H9 (cell line): ENCODE data around the gene RAB33B. TPM values are rescaled to one million over a fixed set of nuclear protein-coding genes. Genes with fewer than 3 reads are reported as not detected.

ENCODE experiments used
- DNase-seq: peaks from one replicate; pipeline ENCODE4 v3.0.0-alpha.2; 2017
- H2AFZ ChIP-seq: one replicate; pipeline ENCODE4 v1.6.1; 2013; ENCODE audit warnings: mild to moderate bottlenecking, low read length, control low read depth, moderate library complexity
- H2AK5ac ChIP-seq: 2 replicates; pipeline ENCODE4 v1.6.1; 2013; ENCODE audit warnings: low read length, control low read depth, mixed read lengths; ENCODE audit not compliant: insufficient read length
- H2BK120ac ChIP-seq: one replicate; pipeline ENCODE4 v1.6.1; 2013; ENCODE audit warnings: low read depth, mild to moderate bottlenecking, low read length, control low read depth, inconsistent platforms; ENCODE audit not compliant: poor library complexity, severe bottlenecking
- H2BK12ac ChIP-seq: 2 replicates; pipeline ENCODE4 v1.6.1; 2013; ENCODE audit warnings: low read length, control low read depth, mixed read lengths, low read depth; ENCODE audit not compliant: insufficient read length
- H2BK15ac ChIP-seq: 2 replicates; pipeline ENCODE4 v1.6.1; 2013; ENCODE audit warnings: low read depth, low read length, control low read depth
- H2BK20ac ChIP-seq: one replicate; pipeline ENCODE4 v1.6.1; 2013; ENCODE audit warnings: low read depth, mild to moderate bottlenecking, low read length, control low read depth, inconsistent platforms; ENCODE audit not compliant: poor library complexity, severe bottlenecking
- H2BK5ac ChIP-seq: 2 replicates; pipeline ENCODE4 v1.6.1; 2013; ENCODE audit warnings: low read length, control low read depth, mixed read lengths; ENCODE audit not compliant: insufficient read length
- H3K14ac ChIP-seq: 2 replicates; pipeline ENCODE4 v1.6.1; 2013; ENCODE audit warnings: low read length, control low read depth; ENCODE audit not compliant: insufficient read depth
- H3K18ac ChIP-seq: 2 replicates; pipeline ENCODE4 v1.6.1; 2013; ENCODE audit warnings: low read depth, mild to moderate bottlenecking, mixed read lengths, low read length, control low read depth; ENCODE audit not compliant: insufficient read length
- H3K23ac ChIP-seq: 2 replicates; pipeline ENCODE4 v1.6.1; 2013; ENCODE audit warnings: low read length, control low read depth, mixed read lengths, low read depth; ENCODE audit not compliant: insufficient read length
- H3K23me2 ChIP-seq: 2 replicates; pipeline ENCODE4 v1.6.1; 2013; ENCODE audit warnings: low read depth, mild to moderate bottlenecking, mixed read lengths, low read length, control low read depth; ENCODE audit not compliant: insufficient read length, poor library complexity, severe bottlenecking
- H3K27ac ChIP-seq: 2 replicates; pipeline ENCODE4 v1.5.1; 2013; ENCODE audit warnings: low read length, control low read depth, mixed read lengths, low read depth; ENCODE audit not compliant: insufficient read length
- H3K27me3 ChIP-seq: 2 replicates; pipeline ENCODE4 v1.6.1; 2013; ENCODE audit warnings: low read length, control low read depth, inconsistent platforms; ENCODE audit not compliant: insufficient read depth
- H3K4ac ChIP-seq: 2 replicates; pipeline ENCODE4 v1.6.1; 2013; ENCODE audit warnings: low read depth, mild to moderate bottlenecking, control low read depth, inconsistent platforms, low read length, moderate library complexity
- H3K4me1 ChIP-seq: 2 replicates; pipeline ENCODE4 v1.6.1; 2013; ENCODE audit warnings: low read length, control low read depth, inconsistent platforms; ENCODE audit not compliant: insufficient read depth
- H3K4me2 ChIP-seq: 2 replicates; pipeline ENCODE4 v1.6.1; 2013; ENCODE audit warnings: low read length, control low read depth, mixed read lengths; ENCODE audit not compliant: insufficient read length, insufficient read depth
- H3K56ac ChIP-seq: 2 replicates; pipeline ENCODE4 v1.6.1; 2013; ENCODE audit warnings: low read depth, mild to moderate bottlenecking, mixed read lengths, low read length, control low read depth; ENCODE audit not compliant: insufficient read length
- H3K79me1 ChIP-seq: 2 replicates; pipeline ENCODE4 v1.6.1; 2013; ENCODE audit warnings: low read depth, mild to moderate bottlenecking, moderate library complexity, low read length, control low read depth, inconsistent platforms; ENCODE audit not compliant: insufficient read depth, poor library complexity, severe bottlenecking
- H3K79me2 ChIP-seq: 2 replicates; pipeline ENCODE4 v1.6.1; 2013; ENCODE audit warnings: low read length, control low read depth, inconsistent platforms; ENCODE audit not compliant: insufficient read depth
- H3K9ac ChIP-seq: 2 replicates; pipeline ENCODE4 v1.6.1; 2013; ENCODE audit warnings: low read length, control low read depth, mixed read lengths; ENCODE audit not compliant: insufficient read length; ENCODE audit errors: extremely low read depth
- H3K9me3 ChIP-seq: one replicate; pipeline ENCODE4 v1.6.1; 2013; ENCODE audit warnings: low read depth, low read length, inconsistent platforms; ENCODE audit not compliant: control insufficient read depth
- H3T11ph ChIP-seq: one replicate; pipeline ENCODE4 v1.6.1; 2013; ENCODE audit warnings: mild to moderate bottlenecking, low read length, control low read depth, inconsistent platforms
- H4K20me1 ChIP-seq: one replicate; pipeline ENCODE4 v1.6.1; 2013; ENCODE audit not compliant: control insufficient read depth, insufficient read length, insufficient read depth
- H4K5ac ChIP-seq: 2 replicates; pipeline ENCODE4 v1.6.1; 2013; ENCODE audit warnings: low read depth, mild to moderate bottlenecking, mixed read lengths, low read length, control low read depth; ENCODE audit not compliant: insufficient read length
- H4K8ac ChIP-seq: replicated peaks from 2 replicates; pipeline ENCODE4 v1.6.1; 2013; ENCODE audit warnings: low read length, control low read depth, mixed read lengths, low read depth; ENCODE audit not compliant: insufficient read length
- H4K91ac ChIP-seq: 2 replicates; pipeline ENCODE4 v1.6.1; 2013; ENCODE audit warnings: low read depth, mild to moderate bottlenecking, moderate library complexity, mixed read lengths, low read length, control low read depth; ENCODE audit not compliant: insufficient read length
- H3K27ac Mint-ChIP-seq, 3 experiments: 2 replicates in 2 of 3; 3 replicates in 1 of 3; pipeline ENCODE4 v1.8.0; 2020 to 2021; ENCODE audit warnings: mixed read lengths in 3 of 3, mild to moderate bottlenecking in 1 of 3, moderate library complexity in 1 of 3
- H3K27me3 Mint-ChIP-seq: 2 replicates; pipeline ENCODE4 v1.8.0; 2021; ENCODE audit warnings: low read depth, mild to moderate bottlenecking, moderate library complexity, mixed read lengths
- H3K36me3 Mint-ChIP-seq, 3 experiments: 2 replicates in 2 of 3; 3 replicates in 1 of 3; pipeline ENCODE4 v1.8.0; 2020 to 2021; ENCODE audit warnings: low read depth in 3 of 3, mixed read lengths in 3 of 3; ENCODE audit not compliant: insufficient read depth in 1 of 3
- H3K4me1 Mint-ChIP-seq, 2 experiments: 2 replicates each; pipeline ENCODE4 v1.8.0; 2020; ENCODE audit warnings: mixed read lengths in 2 of 2
- H3K4me3 Mint-ChIP-seq, 2 experiments: 2 replicates in 1 of 2; 3 replicates in 1 of 2; pipeline ENCODE4 v1.8.0; 2020 to 2021; ENCODE audit warnings: mild to moderate bottlenecking in 2 of 2, mixed read lengths in 2 of 2, moderate library complexity in 1 of 2
- H3K9me3 Mint-ChIP-seq, 2 experiments: 2 replicates in 1 of 2; 3 replicates in 1 of 2; pipeline ENCODE4 v1.8.0; 2020; ENCODE audit warnings: mild to moderate bottlenecking in 2 of 2, mixed read lengths in 2 of 2, moderate library complexity in 1 of 2
- WGBS: extraction: QIAGEN DNeasy Blood & Tissue Kit; methylation state at CpG from one replicate; pipeline ENCODE4 v1.1.7; 2013; ENCODE audit warnings: missing lambda C conversion rate, low lambda C conversion rate, mixed read lengths; ENCODE audit not compliant: insufficient read length; ENCODE audit errors: extremely low coverage; 5-methylcytosine and 5-hydroxymethylcytosine counted together
- total RNA-seq: library from RNA; stranded (reverse); gene quantifications from 2 replicates; pipeline ENCODE4 v1.2.1, GENCODE V29; 2021
- TF ChIP-seq, protein P1 (sequence below): fragments of 200-600 bp; sonication (generic); conservative IDR thresholded peaks from 3 replicates; pipeline ENCODE4 v1.8.0; 2021; ENCODE audit warnings: antibody characterized with exemption, mild to moderate bottlenecking

The RAB33B gene
- total RNA-seq, 1 experiment from 2014 or later = 7.7 TPM

DNA sequence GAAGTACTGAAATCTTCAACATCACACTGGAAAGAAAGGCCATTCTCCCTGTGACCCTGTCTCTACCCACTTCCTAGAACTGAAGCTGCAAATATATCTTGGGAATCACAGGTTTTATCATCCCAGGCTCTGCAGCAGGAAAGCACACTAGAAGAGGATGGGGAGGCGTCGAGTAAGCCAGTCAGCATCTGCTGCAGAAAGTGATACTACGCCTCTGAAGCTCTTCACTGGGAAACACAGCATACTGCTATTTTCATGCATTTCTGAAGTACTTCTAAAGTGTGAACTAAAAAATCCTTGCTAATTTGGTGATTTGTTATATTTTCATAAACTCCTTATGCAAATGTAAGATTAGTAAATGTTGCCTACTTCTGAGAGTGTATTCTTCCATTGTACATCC lies 29.1 kb downstream of the RAB33B start:
- H2AFZ ChIP-seq = no peak overlapping the region
- H3K27me3 ChIP-seq = no peaks in the 10 kb centered on the region
- no peak overlapping the region for H2AK5ac ChIP-seq
- H3K79me2 ChIP-seq = no peaks in the 10 kb centered on the region
- H3K4me1 ChIP-seq = no peaks in the 10 kb centered on the region
- H3K27ac ChIP-seq = no peak overlapping the region
- Mint-ChIP-seq H3K27ac (no peak overlapping the region), H3K4me1 (no peaks in the 10 kb centered on the region), H3K27me3 (no peaks in the 10 kb centered on the region; the same call in 1 of the 2 replicates), H3K4me3 (no peak overlapping the region), H3K9me3 (no peaks in the 10 kb centered on the region), H3K36me3 (no peaks in the 10 kb centered on the region)
- H3K9ac ChIP-seq = no peak overlapping the region
- WGBS = no CpG with 5 or more reads among the region's 3 CpGs
- H3K23me2 ChIP-seq = no peaks in the 10 kb centered on the region
- H3T11ph ChIP-seq = no peak overlapping the region
- no peak overlapping the region for H3K4me2 ChIP-seq
- no peaks in the 10 kb centered on the region for H3K9me3 ChIP-seq
- no peak overlapping the region for H2BK120ac ChIP-seq
- H4K8ac ChIP-seq = no peak overlapping the region
- no peak overlapping the region for H4K91ac ChIP-seq
- TF ChIP-seq, protein P1, sequence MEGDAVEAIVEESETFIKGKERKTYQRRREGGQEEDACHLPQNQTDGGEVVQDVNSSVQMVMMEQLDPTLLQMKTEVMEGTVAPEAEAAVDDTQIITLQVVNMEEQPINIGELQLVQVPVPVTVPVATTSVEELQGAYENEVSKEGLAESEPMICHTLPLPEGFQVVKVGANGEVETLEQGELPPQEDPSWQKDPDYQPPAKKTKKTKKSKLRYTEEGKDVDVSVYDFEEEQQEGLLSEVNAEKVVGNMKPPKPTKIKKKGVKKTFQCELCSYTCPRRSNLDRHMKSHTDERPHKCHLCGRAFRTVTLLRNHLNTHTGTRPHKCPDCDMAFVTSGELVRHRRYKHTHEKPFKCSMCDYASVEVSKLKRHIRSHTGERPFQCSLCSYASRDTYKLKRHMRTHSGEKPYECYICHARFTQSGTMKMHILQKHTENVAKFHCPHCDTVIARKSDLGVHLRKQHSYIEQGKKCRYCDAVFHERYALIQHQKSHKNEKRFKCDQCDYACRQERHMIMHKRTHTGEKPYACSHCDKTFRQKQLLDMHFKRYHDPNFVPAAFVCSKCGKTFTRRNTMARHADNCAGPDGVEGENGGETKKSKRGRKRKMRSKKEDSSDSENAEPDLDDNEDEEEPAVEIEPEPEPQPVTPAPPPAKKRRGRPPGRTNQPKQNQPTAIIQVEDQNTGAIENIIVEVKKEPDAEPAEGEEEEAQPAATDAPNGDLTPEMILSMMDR = no peak
- no peak overlapping the region for H3K14ac ChIP-seq
- no peak overlapping the region for H3K18ac ChIP-seq
- no peak overlapping the region for H3K56ac ChIP-seq
- H4K20me1 ChIP-seq = no peaks in the 10 kb centered on the region
- H3K79me1 ChIP-seq = no peaks in the 10 kb centered on the region
- no peak overlapping the region for H4K5ac ChIP-seq
- H3K4ac ChIP-seq = no peak overlapping the region
- no peak overlapping the region for H2BK5ac ChIP-seq
- no peak for DNase-seq
- no peak overlapping the region for H3K23ac ChIP-seq
- no peak overlapping the region for H2BK12ac ChIP-seq
- no peak overlapping the region for H2BK15ac ChIP-seq
- H2BK20ac ChIP-seq = no peak overlapping the region
